ENCODE data around the gene CYB5RL.
"Not testable (repeated sequence)": the region's sequence is repeated elsewhere in the genome, so short reads cannot be mapped to it uniquely, and the experiment has no call there.

CYB5RL gene, protein sequence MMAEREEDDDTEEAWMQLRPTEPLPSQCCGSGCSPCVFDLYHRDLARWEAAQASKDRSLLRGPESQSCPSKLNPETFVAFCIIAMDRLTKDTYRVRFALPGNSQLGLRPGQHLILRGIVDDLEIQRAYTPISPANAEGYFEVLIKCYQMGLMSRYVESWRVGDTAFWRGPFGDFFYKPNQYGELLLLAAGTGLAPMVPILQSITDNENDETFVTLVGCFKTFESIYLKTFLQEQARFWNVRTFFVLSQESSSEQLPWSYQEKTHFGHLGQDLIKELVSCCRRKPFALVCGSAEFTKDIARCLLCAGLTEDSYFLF

GRCh38 chr1:54199765-54200518, at the start of gene CYB5RL, which contains the start of gene MRPL37:
Gene CYB5RL, minus strand, starts transcription at chr1:54200030. Its CDS starts 4,414 bp downstream, at chr1:54195616.
Gene MRPL37, plus strand, starts transcription at chr1:54200167. Its CDS starts 77 bp downstream, at chr1:54200244.
- ATAC-seq = peak; percentile 98 to 99

DNA sequence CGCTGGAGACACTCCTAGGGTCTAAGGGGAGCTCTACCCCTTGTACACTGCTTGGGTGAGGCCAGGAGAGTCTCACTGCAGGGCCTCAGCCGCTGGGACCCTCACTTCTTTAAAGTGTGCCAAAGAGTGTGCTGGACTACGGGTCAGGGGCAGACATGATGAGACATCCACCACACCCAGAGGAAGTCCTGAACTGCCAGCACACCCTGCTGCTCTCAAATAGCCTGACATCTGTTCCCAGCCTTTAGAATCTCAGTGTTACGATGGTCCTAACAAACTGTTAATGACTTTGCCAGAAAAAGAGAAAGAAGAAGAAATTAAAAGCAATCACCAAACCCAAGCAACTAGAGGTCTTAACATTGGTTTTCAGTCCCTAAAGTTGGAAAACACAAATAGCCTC, 49.1 kb upstream of the CYB5RL start:
- no peak for ATAC-seq

- ATAC-seq = no peak
These were observed 48.2 kb upstream of the CYB5RL start for GRCh38 chr1:54247863-54248515.

DNA sequence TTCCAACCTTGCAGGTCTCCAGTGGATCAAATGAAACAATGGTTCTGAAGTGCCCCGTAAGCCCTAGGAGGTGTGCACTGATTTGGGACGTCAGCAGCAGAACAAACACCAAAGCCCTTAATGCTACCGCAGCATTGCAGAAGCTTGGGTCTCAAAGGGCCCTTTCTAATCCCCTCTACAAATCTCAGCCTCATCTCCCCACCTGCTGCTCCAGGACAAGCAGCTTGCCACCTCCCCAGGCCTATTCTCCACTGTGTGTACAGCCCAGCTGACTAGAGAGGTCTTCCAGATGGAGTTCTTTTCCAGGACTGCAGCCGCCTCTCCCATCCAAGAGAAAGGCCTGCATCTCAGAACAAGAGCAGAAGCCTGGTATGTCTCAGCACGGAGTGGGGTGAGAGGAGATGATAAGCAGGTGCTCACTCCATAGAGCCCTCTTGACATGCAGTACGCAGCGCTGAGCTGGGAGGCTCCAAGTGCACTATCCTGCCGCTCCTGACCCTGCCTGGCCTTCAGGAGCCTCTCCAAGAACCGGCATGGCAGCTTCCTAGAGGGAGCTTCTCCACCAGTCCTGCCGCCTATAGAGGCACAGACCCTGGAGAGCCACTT, 46.4 kb upstream of the CYB5RL start:
- ATAC-seq = no peak

DNA sequence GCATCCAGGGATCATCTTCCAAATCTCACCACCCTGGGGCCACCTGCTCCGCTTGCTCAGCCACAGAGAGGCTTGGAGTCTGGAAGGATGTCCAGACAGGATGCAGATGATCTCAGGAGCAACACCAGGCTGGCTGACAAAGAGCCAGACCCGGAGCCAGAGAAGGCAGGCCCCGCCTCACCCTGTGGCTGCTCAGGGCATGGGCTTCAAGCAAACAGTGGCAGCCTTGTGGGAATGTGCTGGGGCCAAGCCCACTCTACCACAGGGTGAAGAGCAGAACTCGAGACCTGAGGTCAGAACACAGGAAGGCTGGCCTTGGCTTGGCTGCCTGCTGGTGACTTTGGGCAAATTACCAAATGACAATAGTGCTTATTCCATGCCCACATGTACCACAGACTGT, 45.7 kb upstream of the CYB5RL start:
- no peak for ATAC-seq

- ATAC-seq = no peak
These were observed 44.8 kb upstream of the CYB5RL start for GRCh38 chr1:54244655-54245054.

DNA sequence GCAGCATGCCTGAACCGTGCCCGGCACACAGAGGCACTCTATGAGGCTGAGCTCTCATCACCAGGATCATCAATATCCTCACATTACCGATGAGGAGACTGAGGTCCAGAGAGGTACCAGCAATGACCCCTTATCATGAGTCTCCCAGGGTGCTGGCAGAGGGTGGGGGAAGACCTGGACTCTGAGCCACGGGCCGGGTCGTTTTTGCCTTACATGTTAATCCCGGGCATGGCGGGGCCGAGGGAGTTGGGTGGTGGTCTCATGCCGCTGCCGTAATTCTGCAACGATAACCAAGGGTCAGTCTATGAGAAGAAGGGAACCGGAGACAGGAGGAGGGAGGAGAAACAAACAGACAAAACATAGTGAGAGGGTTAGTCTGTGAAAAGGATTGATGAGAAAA, 43.2 kb upstream of the CYB5RL start:
- no peak for ATAC-seq

GRCh38 chr1:54241364-54241763, 41.5 kb upstream of the CYB5RL start:
- no peak for ATAC-seq

- no peak for ATAC-seq
These were observed 41.0 kb upstream of the CYB5RL start for GRCh38 chr1:54240741-54241335.

DNA sequence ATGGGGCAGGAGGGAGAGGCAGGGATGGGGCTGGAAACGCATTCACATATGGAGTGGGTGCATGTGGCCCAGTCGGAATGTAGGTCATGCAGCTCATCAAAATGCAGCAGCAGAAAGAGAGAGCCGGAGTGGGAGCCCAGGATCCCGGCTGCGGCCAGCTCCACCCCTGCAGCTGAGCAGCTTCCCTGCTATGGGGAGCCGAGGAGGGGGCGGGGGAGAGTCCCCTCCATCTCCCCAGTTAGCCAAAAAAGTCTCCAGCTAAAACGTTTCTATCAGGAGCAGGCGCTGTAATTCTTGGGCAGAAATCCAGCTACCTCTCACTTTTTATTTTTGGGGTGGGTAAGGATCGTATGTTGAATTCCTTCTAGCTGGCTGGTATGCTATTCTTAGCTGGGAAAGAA, 39.8 kb upstream of the CYB5RL start:
- ATAC-seq = no peak

DNA sequence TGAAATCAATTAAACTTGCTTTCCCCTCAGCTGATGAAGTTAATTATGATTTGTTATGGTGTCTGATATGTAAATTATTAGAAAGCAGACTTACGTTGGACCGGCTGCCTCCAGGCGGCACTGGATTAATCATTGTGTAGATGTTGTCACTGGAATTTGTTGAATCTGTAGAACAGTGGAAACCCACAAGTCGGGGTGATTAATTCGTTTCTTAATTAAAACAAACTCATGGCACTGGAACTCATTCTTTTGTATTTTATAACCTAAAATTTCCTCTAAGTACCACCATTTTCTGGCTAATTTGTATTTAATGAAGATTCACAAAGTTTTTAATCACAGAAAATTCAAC, 39.2 kb upstream of the CYB5RL start:
- ATAC-seq = no peak

DNA sequence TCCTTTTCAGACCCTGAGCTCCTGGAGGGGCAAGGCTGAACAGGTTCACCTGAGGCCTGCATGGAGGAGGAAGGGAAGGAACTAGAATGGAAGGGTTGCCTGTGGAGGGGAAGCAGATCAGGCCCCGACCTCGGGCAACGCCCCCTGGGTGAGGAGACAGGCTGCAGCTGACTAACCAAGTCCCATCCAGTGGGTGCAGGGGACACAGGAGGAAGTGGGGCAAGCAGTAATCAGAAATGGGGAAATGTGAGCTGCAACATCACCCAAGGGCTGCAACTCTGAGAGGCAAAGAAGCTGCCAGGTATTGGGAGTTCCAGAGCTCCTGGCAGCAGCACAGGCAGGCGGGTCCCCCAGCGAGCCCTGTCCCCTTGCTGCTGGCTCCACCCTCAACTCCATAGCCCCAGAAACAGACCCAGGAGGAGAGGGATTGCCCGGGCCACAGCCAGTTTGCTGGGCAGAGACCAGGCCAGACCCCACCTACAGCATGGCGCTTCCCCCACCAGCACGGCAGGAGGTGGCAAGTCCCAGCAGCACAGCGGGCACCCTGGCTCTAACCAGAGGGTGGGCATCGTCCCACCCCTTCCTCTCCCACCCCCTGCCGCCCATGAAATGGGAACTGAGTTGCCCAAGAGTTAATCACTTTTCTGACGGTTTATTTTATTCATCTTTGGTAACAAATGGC, 38.7 kb upstream of the CYB5RL start:
- no peak for ATAC-seq

DNA sequence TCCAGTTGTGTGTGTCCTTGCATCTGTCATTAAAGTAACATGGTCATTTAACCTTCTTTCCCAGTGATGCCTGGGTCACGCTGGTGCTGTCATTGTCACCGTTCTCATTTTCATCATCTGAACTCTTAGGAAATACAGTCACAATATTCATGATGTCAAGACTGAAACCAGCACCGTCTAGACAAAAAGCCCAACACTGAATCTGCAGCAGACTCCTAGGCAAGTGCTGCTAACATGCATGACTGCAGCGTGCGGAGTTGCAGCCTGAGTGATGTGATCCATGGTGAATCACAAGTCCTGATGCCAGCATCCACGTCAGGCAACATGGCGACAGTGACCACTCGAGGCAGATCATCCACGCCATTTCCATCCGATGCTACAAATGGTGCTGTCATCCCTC, 37.8 kb upstream of the CYB5RL start:
- ATAC-seq = no peak

DNA sequence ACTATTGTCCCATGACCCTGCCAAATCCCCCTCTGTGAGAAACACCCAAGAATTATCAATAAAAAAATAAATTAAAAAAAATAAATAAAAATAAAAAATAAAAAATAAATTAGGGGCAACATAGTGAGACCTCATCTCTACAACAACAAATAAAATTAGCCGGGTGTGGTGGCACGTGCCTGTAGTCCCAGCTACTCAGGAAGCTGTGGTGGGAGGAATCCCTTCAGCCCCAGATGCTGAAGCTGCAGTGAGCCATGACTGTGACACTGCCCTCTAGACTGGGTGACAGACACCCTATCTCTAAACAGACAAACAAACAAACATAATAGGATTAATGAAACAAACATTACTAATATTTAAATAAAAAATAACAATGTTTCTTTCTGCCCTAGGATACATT, 34.5 kb upstream of the CYB5RL start:
- ATAC-seq = no peak

DNA sequence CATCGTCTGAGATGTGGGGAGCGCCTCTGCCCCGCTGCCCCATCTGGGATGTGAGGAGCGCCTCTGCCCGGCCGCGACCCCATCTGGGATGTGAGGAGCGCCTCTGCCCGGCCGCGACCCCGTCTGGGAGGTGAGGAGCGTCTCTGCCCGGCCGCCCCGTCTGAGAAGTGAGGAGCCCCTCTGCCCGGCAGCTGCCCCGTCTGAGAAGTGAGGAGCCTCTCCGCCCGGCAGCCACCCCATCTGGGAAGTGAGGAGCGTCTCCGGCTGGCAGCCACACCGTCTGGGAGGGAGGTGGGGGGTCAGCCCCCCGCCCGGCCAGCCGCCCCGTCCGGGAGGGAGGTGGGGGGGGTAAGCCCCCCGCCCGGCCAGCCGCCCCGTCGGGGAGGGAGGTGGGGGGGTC, 33.4 kb upstream of the CYB5RL start:
- not testable (repeated sequence) for ATAC-seq

DNA sequence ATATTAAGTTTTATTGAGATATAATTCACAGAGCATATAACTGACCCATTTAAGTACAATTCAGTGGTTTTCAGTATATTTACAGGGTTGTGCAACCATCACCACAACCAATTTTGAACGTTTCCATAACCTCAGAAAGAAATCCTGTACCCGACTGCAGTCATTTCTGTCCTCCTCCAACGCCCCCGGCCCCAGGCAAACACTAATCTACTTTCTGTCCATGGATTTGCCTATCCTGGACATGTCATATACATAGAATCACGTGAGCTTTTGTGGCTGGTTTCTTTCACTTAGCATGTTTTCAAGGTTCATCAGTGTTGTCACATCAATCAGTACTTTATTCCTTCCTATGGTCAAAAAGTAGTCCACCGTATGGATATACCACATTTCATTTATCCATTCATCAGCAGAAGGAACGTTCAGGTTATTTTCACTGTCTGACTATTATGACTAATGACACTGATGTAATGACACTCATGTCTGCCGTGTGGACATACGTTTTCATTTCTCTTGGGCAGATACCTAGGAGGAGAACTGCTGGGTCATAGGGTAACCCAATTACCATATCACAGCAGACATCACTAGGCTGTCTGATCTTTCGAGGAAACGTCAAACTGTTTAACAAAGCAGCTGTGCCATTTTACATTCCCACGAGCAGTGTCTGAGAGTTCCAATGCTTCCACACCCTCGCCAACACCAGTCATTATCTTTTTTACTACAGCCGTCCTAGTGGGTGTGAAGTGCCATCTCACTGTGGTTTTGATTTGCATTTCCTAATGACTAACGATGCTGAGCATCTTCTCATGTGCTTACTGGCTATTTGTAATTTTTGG, 30.9 kb upstream of the CYB5RL start:
- ATAC-seq = peak; percentile 72 to 78

DNA sequence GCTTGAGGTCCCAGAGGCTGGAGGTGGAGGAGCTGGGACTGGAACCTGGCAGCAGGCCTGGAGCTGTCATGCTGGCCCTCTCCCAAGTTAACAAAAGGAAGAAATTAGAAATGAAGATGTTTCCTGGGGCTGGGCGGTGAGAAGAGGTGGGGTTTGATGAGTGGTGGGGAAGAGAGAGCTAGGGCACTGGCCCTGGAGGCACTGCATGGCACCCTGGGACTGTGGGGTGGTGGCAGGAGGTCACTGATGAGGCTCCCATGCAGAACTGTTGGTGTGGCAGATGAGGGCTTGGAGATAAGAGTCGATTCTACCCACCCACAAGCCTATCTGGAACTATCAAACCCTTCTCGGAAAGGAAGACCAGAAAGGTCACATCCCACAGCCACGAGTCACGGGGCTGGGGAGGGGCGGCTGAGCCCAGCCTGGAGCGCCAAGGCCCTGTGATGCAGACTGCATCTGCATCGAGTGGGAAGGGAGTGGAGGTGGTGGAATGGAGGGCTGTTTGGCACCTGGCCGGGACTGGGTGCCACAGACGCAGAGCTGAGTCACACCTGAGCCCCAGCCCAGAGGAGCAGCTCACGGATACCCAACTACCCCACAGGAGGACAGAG, 29.6 kb upstream of the CYB5RL start:
- ATAC-seq = peak; percentile 33 to 37

DNA sequence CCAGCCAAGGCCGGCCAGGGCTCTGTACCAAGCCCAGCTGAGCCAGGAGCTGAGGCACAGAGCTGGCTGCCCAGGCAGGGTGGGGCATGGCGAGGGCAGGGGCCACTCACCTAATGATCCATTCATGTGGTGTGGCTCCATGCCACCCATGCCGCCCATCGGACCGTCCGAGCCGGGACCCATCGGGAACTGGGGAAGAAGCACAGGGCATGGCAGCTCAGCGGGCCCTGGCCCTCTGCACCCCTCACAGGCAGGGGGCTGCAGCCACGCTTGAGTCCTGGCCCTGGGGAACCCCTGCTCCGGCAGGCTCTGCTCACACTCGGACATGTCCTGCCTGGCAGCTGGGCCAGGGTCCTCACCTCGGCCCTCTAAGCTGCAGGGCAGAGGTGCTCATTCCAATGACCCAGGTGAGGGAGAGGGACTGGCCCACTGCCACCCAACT, 28.8 kb upstream of the CYB5RL start:
- ATAC-seq = no peak

DNA sequence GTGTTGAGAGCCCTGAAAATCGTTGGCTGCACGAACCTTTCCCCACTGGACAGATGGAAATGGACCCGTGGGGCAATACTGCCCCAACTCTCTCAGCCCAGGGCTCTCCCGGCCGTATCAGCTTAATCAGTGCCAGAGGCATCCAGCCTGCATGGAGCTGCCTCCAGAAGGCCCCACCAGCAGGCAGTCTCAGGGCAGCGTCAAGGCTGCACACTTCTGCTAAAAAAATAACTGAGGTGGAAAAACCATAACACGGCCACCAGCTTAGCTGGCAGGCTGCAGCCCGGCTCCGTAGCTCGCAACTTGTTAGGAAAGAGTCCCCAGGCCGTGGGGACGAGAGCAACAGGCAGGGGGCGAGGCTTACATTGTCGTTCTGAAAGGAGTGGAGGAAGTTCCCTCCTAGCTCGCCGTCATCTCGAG, 28.1 kb upstream of the CYB5RL start:
- ATAC-seq = no peak

DNA sequence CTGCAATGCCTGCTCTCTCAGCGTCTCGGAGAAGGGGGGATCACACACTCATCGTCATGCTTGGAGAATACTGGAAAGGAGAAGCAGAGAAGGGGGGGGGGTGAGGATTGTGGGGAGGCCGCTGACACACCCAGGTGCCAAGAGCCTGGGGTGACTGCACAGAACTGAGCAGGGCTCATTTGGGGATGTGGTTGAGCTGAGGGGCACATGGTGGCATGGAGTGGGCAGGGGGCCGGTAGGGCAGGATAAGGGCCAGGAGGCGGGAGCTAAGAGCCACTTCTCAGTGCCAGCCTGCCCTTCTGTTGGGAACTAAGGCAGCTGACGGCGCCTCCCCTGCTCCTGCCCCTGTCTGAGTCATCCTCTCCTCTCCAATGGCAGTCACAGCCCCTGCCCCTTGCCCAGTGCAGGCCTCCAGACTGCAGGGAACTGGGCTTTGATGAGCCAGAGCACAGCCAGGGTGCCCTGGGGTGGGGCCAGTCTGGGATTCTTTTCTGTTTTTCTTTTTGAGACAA, 27.3 kb upstream of the CYB5RL start:
- ATAC-seq = no peak

All from activated CD4-positive, CD25-positive, alpha-beta regulatory T cell treated with anti-CD3 and anti-CD28 coated beads, Interleukin-2, amount 50 U/mL, for 24 hours (primary cell).